ENCODE measurements around the gene MMD.
"Not testable (repeated sequence)": the region's sequence is repeated elsewhere in the genome, so short reads cannot be mapped to it uniquely, and the experiment has no call there.

Gene MMD, protein sequence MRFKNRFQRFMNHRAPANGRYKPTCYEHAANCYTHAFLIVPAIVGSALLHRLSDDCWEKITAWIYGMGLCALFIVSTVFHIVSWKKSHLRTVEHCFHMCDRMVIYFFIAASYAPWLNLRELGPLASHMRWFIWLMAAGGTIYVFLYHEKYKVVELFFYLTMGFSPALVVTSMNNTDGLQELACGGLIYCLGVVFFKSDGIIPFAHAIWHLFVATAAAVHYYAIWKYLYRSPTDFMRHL

DNA sequence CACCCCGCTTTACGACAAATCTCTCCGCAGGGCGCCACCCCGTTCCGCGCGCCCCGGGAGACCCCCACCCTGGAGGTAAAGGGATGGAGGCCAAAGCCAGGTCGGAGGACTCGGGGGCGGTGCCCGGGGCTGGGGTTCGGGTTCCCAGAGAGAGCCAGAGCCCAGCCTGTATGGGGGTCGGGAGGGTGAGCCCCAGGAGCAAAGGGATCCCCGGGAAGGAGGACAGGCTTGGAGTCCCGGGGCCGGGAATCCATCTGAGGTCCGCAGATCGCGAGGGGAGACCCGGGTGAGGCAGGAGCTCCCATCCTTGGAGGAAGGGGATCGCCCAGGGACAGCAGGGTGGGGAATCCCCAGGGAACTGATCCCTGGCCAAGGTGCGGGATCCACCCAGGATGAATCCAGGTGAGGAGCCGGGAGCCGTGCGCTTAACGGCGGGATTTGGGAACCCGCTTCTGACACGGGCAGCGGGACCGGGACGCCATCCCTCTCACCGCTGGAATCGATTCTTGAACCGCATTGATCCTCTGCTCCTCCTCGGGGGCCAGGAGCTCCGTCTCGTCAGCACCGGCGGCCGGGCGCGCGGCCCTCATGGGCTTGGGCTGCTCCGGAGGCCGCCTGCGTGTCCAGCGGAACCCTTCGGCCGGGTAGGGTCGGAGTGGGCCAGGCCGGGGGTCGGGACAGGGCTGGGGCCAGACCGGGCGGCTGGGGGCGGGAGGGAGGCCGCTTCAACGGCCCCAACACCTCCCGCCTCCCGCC lies at the start of gene MMD:
Gene MMD (minus strand): TSS at position 657 of the 756 bp plus-strand sequence. CDS start 140 bp downstream, at position 517.
- peak; percentile 24 for DNase-seq

DNA sequence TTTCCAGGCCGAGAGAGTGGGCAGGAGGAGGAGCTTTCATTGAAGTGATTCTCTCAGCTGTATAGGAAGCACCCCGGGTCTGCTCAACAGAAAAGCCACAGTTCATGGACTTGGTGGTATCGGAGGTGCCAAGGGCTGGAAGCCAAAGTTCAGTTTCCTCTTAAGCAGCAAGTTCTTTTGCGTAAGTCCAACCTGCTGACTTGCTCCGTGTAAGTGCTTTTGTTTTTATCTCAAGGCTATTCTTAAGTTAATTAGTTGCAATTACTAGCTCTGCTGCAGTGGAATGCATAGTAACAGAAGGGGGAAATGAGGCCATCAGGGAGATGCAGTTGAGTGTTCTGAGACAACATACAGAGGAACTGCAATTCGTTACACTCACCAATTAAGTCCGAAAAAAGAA lies 45.0 kb upstream of the MMD start:
- no peak for DNase-seq

DNA sequence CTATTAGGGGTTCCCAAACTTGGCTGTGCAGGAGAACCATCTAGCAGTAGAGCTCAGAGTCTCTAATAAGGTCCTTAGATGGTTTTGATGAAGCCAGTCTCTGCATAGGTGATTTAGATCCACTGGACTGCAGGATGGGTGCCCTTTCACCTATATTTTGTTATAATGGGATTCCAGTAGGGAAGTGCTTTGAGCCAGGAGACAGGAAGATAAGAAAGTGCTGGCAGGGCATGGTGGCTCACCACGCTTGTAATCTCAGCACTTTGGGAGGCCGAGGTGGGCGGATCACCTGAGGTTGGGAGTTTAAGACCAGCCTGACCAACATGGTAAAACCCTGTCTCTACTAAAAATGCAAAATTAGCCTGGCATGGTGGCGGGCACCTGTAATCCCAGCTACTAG lies 44.1 kb upstream of the MMD start:
- not testable (repeated sequence) for DNase-seq

DNA sequence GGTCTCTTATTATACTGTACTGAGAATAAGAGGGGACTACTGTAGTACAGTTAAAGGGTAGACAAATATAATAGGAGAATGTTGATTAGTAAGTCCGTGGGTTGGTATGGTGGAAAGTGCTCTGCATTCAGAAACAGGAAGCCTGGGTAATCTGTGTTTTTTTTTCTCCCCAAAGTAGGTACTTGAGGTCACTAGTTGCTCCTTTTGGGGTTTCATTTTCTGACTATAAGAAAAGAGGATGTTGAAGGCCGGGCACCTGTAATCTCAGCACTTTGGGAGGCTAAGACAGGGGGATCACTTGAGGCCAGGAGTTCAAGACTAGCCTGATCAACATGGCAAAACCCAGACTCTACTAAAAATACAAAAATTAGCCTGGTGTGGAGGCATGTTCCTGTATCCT lies 42.0 kb upstream of the MMD start:
- DNase-seq: no peak

DNA sequence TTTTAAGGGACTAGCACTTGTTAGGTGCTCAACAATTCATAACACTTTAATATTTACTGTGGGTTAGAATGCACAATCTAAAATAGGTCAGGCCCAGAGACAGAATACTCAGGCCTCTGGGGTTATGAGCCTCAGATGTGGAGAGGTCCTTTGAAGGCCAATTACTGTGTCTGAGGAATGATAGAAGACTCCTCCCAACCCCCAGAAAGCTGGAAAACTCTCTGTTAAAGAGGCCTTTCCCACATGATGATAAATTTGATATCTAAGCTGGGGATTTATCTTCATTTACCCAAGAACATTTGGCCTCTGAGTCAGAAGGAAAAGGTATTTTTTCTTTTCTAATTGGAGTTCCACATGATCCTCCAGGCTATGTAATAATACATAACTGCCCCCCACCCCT lies 41.1 kb upstream of the MMD start:
- DNase-seq: no peak

DNA sequence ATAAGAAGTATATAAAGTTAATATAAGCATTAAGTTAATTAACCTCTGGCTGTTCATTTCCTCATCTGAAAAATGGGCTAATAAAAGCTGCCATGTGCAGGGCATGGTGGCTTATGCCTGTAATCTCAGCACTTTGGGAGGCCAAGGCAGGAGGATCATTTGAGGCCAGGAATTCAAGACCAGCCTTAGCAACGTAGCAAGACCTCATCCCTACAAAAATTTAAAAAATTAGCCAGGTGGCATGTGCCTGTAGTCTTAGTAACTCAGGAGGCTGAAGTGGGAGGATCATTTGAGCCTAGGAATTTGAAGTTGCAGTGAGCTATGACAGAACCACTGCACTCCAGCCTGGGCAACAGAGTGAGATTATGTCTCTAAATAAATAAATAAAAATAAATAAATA lies 40.6 kb upstream of the MMD start:
- no peak for DNase-seq

DNA sequence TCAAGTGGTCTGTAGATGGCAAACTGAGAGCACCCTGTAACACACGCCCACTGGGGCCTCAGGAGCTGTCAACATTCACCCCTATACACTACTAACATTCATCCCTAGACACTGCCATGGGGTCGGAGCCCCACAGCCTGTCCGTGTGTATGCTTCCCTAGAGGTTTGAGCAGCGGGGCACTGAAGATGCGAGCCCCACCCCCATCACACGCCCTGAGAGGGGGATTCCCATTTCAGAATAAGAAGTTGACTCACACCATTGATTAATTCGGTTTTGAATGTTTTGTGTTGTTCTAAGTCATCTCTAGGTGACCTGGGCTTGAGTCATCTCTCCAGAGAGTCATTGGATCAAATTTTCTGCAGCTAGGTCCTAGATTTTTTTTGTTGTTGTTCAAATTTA lies 37.3 kb upstream of the MMD start:
- peak; percentile 81 for DNase-seq

DNA sequence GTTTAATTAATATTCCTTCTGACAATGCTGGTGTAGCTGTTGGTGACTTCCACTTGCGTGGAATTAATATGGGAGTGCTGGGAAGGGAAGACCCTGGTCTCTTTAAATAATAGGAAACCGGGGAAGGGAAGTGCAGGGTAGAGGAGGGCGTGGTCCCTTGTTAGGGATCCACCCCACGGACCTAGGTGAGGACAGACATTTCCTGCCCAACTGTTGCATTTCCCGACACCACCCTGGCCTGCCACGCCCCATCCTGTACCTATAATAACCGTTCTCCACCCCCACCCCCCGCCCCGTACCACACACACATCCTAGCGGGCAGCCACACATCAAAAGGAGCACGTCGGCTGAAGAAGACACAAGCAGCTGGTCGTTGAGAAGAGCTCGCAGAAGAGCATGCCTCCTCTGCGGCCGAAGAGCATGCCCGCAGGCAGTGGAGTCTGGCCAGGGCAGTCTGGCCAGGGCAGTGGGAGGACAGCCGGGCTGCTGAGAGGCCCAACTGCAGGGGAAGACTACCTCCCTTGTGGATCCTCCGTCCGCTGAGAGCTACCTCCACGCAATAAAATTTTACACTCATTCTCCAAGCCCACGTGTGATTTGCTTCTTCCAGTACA lies 36.8 kb upstream of the MMD start:
- no peak for DNase-seq

DNA sequence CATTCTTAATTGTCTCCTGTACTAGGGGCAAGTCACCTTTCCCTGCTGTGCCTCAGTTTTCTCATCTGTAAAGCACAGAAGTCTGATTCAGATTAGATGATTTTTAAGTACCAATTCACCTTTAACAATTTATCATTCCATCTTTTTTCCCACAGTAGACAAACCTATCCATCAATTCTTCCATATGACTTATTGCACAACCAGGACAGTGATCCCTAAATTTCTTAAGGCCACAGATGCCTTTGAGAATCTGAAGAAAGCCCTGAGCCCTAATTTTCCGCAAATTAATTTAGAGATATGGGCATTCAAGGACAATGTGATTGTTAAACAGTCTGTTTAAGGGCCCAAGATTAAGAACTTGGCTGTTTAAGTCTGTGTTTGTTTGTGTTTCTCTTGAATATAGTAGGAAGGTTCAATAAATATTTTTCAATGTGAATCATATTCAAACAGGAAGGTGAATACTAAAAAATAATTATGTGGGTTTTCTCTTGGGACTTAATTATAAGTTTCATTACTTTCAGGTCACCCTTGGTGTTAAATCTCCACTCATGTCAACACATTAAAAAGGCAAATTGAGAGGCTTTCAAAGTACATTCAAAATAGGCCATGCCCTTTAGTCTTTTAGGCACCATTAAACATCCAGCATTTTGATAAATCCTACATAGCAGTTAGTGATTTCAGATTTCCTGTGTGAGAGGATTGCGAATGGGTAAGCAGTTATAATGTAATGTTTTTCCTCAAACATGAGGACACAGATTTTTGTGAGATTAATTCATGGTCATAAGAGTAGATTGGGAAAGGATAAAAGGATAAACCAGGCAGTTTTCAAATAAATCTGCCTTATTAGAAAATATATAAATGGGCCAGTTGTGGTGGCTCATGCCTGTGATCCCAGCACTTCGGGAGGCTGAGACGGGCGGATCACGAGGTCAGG lies 34.9 kb upstream of the MMD start:
- no peak for DNase-seq

DNA sequence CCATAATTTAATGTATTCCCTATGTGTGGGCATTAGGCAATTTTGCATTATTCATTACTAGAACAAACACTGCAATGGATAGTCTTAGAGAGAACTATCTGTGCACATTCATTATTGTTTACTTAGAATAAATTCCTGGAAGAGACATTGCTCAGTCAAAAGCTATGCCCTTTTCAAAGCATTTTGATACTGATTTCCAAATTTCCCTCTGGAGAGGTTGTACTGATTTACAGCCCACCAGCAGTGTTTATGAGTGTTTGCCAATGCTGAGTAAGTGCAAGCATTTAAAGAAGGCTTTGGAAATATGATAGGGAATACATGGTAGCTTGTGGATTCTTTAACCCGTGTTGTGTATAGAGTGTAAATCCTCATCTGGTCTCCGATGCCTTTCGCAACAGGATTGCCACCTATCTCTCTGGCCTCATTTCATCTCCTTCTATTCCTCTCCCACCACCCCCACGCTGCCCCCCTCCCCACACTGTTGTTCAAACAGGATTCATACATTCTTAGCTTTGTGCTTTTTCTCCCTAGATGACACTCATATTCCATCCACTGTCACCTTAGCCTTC lies 33.4 kb upstream of the MMD start:
- no peak for DNase-seq

DNA sequence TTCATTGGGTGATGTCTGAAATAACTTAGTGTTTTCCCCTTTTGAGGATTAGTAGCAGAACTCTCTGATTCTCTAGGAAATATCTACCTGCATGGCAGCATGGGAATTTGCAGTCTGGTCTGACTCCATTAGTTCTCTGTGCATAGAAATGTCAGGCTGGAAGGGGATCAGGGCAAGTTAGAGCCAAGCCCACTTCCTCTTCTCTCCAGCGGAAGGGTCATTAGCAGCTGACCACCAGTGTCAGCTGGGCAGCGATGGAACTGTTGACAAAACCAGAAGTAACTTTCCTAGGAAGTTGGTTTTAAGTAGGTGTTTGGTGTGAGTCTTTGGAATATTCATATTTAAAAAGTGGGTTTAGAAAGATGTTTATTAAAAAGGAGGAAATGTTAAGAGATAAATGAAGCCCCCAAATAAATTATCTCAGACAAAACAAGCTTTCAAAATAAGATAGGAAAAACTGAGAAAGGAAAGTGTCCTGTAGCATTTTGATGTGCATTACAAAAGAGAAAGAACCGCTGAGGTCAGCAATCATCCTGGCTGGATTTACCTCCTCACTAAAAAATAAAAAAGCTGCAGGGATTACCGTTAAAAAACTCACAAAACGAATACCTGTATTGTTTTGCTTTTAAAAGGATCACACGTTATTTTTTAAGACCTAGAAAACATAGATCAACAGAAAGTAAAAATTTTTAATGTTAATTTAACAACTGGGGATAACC lies 32.4 kb upstream of the MMD start:
- no peak for DNase-seq

DNA sequence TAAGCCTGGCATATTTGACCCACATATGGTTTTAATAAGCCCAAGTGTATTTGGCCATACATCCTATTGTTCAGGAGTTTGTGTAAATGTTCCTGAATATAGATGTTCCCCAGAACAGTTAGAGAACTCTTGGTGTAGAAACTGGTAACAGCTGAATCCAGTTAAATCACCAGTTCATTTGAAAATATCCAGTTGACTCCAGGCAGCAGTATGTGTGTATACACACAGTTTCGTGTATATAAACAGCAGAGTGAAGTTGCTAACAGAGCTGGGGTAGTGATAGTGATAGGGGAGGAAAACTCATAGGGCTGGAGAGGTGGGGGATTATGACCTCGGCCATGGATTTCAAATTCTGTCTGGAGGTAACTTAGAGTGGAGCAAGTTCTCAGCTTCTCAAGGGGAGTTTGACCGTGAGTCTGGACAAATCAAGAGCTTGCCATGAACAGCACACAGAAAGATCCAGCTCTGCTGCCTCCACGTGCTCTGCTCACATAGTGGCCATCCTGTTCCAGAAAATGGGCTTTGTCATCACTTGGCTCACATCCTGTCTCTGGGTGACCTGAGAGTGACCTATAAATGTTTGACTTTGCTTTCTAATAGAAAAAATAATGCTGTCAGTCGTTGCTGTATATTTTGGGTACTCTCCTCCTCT lies 30.6 kb upstream of the MMD start:
- no peak for DNase-seq

DNA sequence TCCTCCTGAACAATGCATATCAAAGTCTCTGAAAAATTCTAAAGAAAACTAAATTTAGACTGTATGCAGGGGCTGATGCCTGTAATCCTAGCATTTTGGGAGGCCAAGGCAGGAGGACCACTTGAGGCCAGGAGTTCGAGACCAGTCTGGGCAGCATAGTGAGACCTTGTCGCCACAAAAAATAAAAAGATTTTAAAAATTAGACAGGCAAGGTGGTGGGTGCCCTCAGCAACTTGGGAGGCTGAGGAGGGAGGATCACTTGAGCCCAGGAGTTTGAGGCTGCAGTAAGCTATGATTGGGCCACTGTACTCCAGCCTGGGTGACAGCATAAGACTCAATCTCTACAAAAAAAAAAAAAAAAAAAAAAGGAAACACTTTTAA lies 30.1 kb upstream of the MMD start:
- DNase-seq: no peak

DNA sequence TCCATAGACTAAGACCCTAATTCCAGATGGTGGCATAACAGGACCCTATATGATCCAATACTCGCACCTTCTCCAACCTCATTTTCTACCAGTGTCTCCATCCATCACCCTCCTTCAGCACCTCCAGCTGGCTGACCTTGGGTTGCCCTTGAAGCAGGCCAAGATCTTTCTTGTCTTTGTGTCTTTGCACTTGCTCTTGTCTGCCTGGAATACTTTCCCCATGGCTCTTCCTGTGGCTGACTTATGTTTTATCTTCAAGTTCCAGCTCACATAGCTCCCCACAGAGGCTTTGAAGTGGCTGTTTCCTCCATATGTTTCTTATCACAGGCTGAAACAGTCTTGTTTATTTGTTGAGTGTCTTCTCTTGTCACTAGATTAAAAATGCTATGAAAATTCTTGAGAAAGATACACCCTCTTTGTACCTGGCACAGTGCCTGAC lies 29.6 kb upstream of the MMD start:
- DNase-seq: no peak

DNA sequence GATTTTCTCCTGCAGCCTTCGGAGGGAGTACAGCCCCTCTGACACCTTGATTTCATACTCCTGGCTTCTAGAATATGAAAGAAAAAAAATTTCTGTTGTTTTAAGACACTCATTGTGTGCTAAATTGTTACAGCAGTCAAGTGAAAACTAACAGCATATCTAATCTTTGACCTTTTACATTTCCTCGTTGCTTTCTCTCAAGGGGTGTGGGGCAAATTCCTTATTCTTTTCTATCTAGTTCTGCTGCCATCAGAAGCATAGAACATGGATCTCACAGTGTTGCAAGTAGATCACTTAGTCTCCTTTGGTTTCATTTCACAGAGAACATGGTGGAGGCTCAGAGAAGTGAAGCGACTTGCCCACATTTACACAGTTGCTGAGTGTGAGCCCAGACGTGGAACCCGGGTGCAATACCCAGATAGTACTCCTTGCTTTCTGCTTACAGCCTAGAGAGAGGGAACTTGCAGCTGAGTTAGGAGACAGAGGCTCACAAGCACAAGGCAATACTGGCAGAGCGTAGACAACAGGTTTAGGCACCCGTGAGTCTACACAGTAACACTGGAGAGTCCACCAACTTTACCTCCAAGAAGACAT lies 28.7 kb upstream of the MMD start:
- DNase-seq: no peak

DNA sequence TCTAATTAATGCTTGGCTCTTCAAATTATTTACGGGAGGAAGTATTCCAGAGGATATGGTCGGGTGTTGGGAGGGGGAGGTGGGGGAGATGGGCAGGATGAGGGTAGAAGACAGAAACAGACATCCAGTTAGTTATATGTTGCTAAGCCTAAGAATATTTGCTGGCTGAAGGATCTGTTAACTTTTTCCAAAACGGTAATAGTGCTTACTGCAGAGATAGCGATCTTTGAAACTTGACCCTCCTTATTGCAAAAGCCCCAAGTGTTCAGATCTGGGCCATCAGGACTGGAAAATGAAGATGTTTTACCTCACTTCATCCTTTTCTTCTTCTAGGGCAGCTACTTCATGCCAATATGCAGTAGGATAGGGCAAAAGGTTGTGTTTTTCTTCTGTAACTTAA lies 27.0 kb upstream of the MMD start:
- no peak for DNase-seq

DNA sequence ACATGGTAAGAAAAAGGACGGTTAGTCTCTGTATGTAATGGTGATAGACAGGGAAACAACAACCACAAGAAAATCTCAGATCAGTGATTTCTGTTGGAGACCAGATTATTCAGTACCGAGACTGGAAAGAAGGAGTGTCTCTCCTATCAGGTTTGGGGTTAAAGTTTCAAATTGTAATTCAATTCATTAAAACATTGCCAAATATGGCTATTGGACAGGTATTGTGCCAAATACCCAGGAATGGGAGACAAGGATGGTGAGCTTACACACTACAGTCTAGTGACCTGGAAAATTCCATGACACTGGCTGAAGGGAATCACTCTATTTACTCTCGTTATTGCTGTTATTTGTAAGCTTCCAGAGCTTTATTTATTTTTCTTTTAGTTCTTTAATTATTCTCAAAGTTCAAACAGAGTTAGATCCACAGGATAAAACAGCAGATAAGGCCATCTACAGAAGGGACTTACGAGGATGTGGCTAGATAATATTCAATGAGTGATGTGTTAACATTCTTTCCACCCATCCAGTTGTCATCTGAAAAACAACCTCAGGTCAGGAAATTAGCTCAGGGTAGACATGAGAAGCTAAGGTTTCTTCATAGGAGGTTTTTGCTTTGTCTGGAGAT lies 25.1 kb upstream of the MMD start:
- no peak for DNase-seq

DNA sequence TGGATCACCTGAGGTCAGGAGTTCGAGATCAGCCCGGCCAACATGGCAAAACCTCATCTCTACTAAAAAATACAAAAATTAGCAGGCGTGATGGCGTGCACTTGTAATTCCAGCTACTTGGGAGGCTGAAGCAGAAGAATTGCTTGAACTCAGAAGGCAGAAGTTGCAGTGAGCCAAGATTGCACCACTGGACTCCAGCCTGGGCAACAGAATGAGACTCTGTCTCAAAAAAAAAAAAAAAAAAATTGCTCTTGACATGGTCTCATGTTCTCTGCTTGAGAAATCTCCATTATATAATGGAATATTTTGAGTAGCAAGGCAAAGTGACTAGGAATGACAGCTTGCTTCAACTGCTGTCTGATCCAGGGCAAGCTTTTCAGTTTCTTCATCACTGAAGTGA lies 24.4 kb upstream of the MMD start:
- not testable (repeated sequence) for DNase-seq

DNA sequence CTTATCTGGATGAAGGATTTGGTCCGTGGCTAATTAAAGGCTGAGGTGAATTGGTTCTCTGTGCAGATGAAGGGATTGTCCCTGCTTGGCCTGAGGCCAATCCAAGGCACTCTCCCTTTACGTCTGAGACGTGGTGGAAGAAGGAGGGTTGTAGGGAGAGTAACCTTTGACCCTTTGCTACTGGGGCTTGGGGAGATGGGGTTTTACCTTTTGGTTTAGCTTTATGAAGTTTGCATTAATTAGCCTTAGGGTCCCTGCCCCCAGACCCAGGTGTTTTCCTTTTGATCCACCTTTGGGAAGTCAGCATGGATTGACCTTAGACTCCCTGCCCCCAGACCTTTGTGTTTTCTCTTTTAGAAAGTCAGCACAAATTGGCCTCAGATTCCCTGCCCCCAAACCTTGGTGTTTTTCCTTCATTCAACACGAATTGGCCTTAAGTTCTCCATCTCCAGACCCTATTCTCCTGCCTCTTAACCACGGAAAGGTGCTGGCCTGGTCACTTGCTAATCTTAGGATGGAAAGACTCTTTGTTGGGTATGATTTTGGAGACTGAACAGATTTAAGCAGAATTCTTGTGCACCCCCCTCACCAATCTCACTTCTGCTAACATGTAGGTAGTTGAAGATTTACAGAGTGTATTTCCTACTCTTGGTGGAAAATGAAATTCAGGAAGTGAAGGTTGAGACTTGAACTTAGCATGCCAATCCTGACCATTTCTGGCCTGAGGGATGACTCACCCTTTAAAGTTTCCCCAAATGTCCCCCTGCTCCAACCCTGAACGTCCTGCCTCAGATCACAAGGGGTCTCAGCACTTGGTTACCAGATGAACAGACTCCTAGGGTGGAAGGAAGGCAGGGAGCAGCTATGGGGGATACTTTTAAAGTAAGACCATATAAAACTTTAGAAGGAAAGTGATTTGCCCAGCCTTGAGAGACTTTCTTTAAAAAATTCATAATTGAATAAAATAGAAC lies 23.1 kb upstream of the MMD start:
- no peak for DNase-seq

Data from activated CD4-positive, alpha-beta T cell treated with anti-CD3 and anti-CD28 coated beads for 48 hours (primary cell).